HG03025 (cell line): ENCODE results near the gene PGLYRP4.
"Not testable (repeated sequence)": the region's sequence is repeated elsewhere in the genome, so short reads cannot be mapped to it uniquely, and the experiment has no call there.

Source experiments
- ATAC-seq: cut with Tn5 transposase; IDR thresholded peaks from one replicate; pipeline ENCODE4 v1.9.1; 2021; ENCODE audit warnings: mild to moderate bottlenecking, moderate library complexity; ENCODE audit not compliant: unreplicated experiment, low FRiP score

The PGLYRP4 gene

GRCh38 chr1:153357076-153357852 lies 8.6 kb upstream of the PGLYRP4 start:
- ATAC-seq: no peak

- no peak for ATAC-seq
Observed at GRCh38 chr1:153356392-153357075, 7.9 kb upstream of the PGLYRP4 start.

GRCh38 chr1:153355445-153356071 lies 6.9 kb upstream of the PGLYRP4 start:
- ATAC-seq: no peak

- ATAC-seq: no peak
Observed at GRCh38 chr1:153354515-153355193, 6.0 kb upstream of the PGLYRP4 start.

- no peak for ATAC-seq
Observed at GRCh38 chr1:153353226-153353947, 4.7 kb upstream of the PGLYRP4 start.

- ATAC-seq: no peak
Observed at GRCh38 chr1:153352523-153352922, 3.9 kb upstream of the PGLYRP4 start.

GRCh38 chr1:153350321-153350957 lies 1.8 kb upstream of the PGLYRP4 start:
- ATAC-seq: no peak

- ATAC-seq: no peak
Observed at GRCh38 chr1:153349363-153350320, 1.0 kb upstream of the PGLYRP4 start.

- ATAC-seq: no peak
Observed at GRCh38 chr1:153347856-153348255, 785 bp downstream of the PGLYRP4 start.

- not testable (repeated sequence) for ATAC-seq
Observed at GRCh38 chr1:153347049-153347448, 1.6 kb downstream of the PGLYRP4 start.

- ATAC-seq: no peak
Observed at GRCh38 chr1:153346077-153346723, 2.4 kb downstream of the PGLYRP4 start.

GRCh38 chr1:153345187-153346076 lies 3.2 kb downstream of the PGLYRP4 start:
- ATAC-seq: no peak

GRCh38 chr1:153344718-153345025 lies 4.0 kb downstream of the PGLYRP4 start:
- ATAC-seq: no peak

- ATAC-seq: no peak
Observed at GRCh38 chr1:153343811-153344717, 4.6 kb downstream of the PGLYRP4 start.

- no peak for ATAC-seq
Observed at GRCh38 chr1:153343040-153343681, 5.5 kb downstream of the PGLYRP4 start.

- ATAC-seq: no peak
Observed at GRCh38 chr1:153342178-153342577, 6.5 kb downstream of the PGLYRP4 start.
